ENCODE measurements around the gene ANKH. TPM values are rescaled to one million over a fixed set of nuclear protein-coding genes. Genes with fewer than 3 reads are reported as not detected.

Gene ANKH
- total RNA-seq, 1 experiment from 2014 or later = 4.7 TPM

DNA sequence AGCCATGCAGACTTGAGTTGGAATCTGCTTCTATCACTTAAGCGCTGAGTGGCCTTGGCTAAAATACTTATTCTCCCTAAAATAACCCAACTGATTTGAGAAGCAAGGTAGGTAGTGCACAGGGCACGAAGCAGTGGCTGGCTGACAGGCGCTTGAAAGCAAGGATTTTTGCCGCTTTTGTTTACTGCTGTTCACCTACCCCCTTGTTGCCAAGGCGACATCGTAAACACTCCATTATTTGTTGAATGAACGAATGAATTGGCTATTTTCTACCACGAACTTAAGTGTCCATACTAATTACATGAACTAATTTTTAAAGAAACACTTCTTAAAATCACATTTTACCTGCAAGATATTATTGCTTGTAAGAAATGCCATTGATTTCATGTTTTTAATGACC lies 98.0 kb downstream of the ANKH start:
- CTCF ChIA-PET = no interaction called here
- Mint-ChIP-seq H3K4me3 (ENCODE audit: unreplicated experiment) (no peak overlapping the region), H3K36me3 (ENCODE audit: insufficient read depth, unreplicated experiment) (no peaks in the 10 kb centered on the region), H3K27me3 (ENCODE audit: insufficient read depth, unreplicated experiment) (no peaks in the 10 kb centered on the region), H3K27ac (ENCODE audit: unreplicated experiment) (no peak overlapping the region), H3K9me3 (ENCODE audit: unreplicated experiment) (no peaks in the 10 kb centered on the region), H3K4me1 (ENCODE audit: low read depth, unreplicated experiment) (peaks cover 10% of the 10 kb centered on the region)
- POLR2A ChIA-PET = no interaction called here
- Histone ChIP-seq H3K4me1 (no peaks in the 10 kb centered on the region; the same call in none of the 2 replicates), H3K36me3 (ENCODE audit: control insufficient read depth, insufficient read depth, low read length) (no peaks in the 10 kb centered on the region), H3K4me3 (ENCODE audit: low read depth, low read length) (no peak overlapping the region), H3K9me3 (no peaks in the 10 kb centered on the region), H3K27me3 (replicated peaks; ENCODE audit: control insufficient read depth, insufficient read depth, low read length) (no peaks in the 10 kb centered on the region)
- TF ChIP-seq CTCF (IDR thresholded peaks at IDR 0.05; ENCODE audit: insufficient read depth in 1 of 2, low read depth in 1 of 2, low read length in 1 of 2, severe bottlenecking in 1 of 2, unreplicated experiment in 1 of 2) = no peak
- BruUV-seq (replicated peaks) = no TSS peak
- intact Hi-C loops (cut with micrococcal nuclease; ENCODE audit: unreplicated experiment) = no loop called here
- DNase-seq = no peak

GRCh38 chr5:14771972-14772371 lies 99.6 kb downstream of the ANKH start:
- no peak overlapping the region for H3K27ac Mint-ChIP-seq (ENCODE audit: unreplicated experiment)
- H3K9me3 Mint-ChIP-seq (ENCODE audit: unreplicated experiment) = no peaks in the 10 kb centered on the region
- H3K36me3 Mint-ChIP-seq (ENCODE audit: insufficient read depth, unreplicated experiment) = no peaks in the 10 kb centered on the region
- DNase-seq = no peak
- no peaks in the 10 kb centered on the region for H3K36me3 ChIP-seq (ENCODE audit: control insufficient read depth, insufficient read depth, low read length)
- H3K4me3 Mint-ChIP-seq (ENCODE audit: unreplicated experiment) = no peak overlapping the region
- CTCF ChIA-PET = interaction anchor here (0.6 kb wide), 1 partner anchor 35 kb away, joined by 6 read pairs; no protein-coding TSS in a partner anchor
- no peaks in the 10 kb centered on the region for H3K9me3 ChIP-seq
- POLR2A ChIA-PET = no interaction called here
- no peaks in the 10 kb centered on the region for H3K27me3 ChIP-seq (replicated peaks; ENCODE audit: control insufficient read depth, insufficient read depth, low read length)
- no peak overlapping the region for H3K4me3 ChIP-seq (ENCODE audit: low read depth, low read length)
- H3K4me1 ChIP-seq = no peaks in the 10 kb centered on the region; the same call in none of the 2 replicates
- peaks cover 6% of the 10 kb centered on the region for H3K4me1 Mint-ChIP-seq (ENCODE audit: low read depth, unreplicated experiment)
- H3K27me3 Mint-ChIP-seq (ENCODE audit: insufficient read depth, unreplicated experiment) = peaks cover 1% of the 10 kb centered on the region
- no peak for TF ChIP-seq CTCF (IDR thresholded peaks at IDR 0.05; ENCODE audit: insufficient read depth in 1 of 2, low read depth in 1 of 2, low read length in 1 of 2, severe bottlenecking in 1 of 2, unreplicated experiment in 1 of 2)
- no TSS peak for BruUV-seq (replicated peaks)
- intact Hi-C loops (cut with micrococcal nuclease; ENCODE audit: unreplicated experiment) = no loop called here

DNA sequence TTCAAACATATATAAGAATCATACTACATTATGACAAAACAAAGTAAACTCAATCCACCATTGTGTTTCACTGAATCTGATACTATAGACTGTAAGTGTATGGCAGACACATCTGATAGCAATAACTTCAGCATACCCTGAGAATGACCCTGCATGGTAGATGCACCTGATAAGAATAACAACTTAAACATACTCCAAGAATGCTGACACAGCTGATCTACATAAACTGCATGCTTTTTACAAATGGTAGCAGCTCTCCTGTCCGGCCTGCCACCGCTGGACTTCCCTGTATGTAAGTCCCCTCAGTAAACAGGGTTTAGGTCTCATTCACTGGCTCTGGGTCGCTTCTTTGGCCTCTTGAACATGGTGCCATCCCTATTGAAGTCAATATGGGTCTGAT lies 100.4 kb downstream of the ANKH start:
- Histone ChIP-seq H3K9me3 (no peaks in the 10 kb centered on the region), H3K36me3 (ENCODE audit: control insufficient read depth, insufficient read depth, low read length) (no peaks in the 10 kb centered on the region), H3K4me3 (ENCODE audit: low read depth, low read length) (no peak overlapping the region), H3K27me3 (replicated peaks; ENCODE audit: control insufficient read depth, insufficient read depth, low read length) (no peaks in the 10 kb centered on the region), H3K4me1 (no peaks in the 10 kb centered on the region; the same call in none of the 2 replicates)
- Mint-ChIP-seq H3K36me3 (ENCODE audit: insufficient read depth, unreplicated experiment) (no peaks in the 10 kb centered on the region), H3K4me1 (ENCODE audit: low read depth, unreplicated experiment) (peaks cover 6% of the 10 kb centered on the region), H3K9me3 (ENCODE audit: unreplicated experiment) (no peaks in the 10 kb centered on the region), H3K27ac (ENCODE audit: unreplicated experiment) (no peak overlapping the region), H3K27me3 (ENCODE audit: insufficient read depth, unreplicated experiment) (peaks cover 4% of the 10 kb centered on the region), H3K4me3 (ENCODE audit: unreplicated experiment) (no peak overlapping the region)
- DNase-seq = no peak
- ChIA-PET POLR2A (no interaction called here), CTCF (no interaction called here)
- BruUV-seq (replicated peaks) = no TSS peak
- intact Hi-C loops (cut with micrococcal nuclease; ENCODE audit: unreplicated experiment) = no loop called here
- no peak for TF ChIP-seq CTCF (IDR thresholded peaks at IDR 0.05; ENCODE audit: insufficient read depth in 1 of 2, low read depth in 1 of 2, low read length in 1 of 2, severe bottlenecking in 1 of 2, unreplicated experiment in 1 of 2)

Data from Caco-2 (cell line).